HUDEP-2 (cell line): ENCODE results near the gene ADAMTS18.

Source experiments
- DNase-seq, 76 experiments: peaks; one replicate each; lab custom pipeline; 2025; ENCODE audit not compliant: unreplicated experiment in 76 of 76; lab: John Stamatoyannopoulos, UW

Gene ADAMTS18

GRCh38 chr16:77399066-77399465 lies 35.8 kb downstream of the ADAMTS18 start:
- DNase-seq, result no peak

DNA sequence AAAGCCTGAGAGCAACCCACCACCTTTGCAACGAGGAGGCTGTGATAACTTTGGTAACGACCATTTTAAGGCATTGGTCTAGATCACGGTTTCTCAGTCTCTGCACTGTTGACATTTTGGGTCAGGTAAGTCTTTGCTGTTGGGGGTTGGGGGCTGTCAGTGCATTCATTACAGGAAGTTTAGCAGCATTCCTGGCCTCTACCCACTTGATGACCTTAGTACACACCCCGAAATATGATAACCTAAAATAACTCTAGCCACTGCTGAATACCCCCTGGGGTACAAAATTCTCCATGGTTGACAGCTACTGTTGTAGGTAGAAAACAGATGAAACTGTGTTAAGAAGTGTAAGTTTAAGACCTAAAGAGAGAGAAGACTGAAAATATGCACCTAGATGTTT lies 36.3 kb downstream of the ADAMTS18 start:
- DNase-seq, result no peak

- no peak for DNase-seq
These were observed 38.4 kb downstream of the ADAMTS18 start for GRCh38 chr16:77396461-77396860.

DNA sequence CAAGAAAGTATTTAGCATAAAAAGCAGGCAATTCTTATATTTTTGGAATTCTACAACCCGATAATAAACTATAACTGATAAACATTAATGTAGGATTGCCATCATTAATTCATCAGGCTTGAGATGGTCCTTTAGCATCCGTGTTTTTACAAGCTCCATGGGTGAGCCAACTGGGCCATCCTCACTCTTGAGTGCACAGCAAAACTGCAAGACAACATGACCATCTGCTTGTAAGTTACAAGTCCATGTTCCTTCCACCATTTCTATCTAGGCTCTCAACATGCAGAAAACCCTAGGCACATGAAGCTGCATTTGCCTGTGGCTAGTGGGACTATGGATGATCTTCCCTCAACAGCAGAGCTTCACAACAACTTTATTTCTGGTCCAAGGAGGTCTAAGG lies 40.1 kb downstream of the ADAMTS18 start:
- no peak for DNase-seq

DNA sequence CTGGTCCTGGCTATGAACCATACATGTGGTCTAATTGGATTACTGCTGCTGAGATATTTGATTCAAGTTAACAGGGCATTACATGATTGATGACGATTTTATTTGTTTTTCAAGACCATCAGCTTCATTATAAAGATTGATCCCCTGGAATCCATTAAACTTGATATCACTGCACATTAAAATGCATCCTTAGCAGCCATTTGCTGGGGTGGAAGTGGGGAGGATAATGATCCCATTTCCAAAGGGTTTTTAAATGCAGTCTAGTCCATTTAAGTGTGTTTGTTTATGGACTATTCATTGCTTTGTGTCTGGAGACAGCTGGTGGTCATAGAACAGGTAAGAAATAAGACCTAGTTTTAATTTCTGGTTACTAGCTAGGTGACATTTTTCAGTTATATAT lies 40.9 kb downstream of the ADAMTS18 start:
- DNase-seq, result no peak

- no peak for DNase-seq
These were observed 47.0 kb downstream of the ADAMTS18 start for GRCh38 chr16:77387815-77388209.

GRCh38 chr16:77386831-77387814 lies 47.7 kb downstream of the ADAMTS18 start:
- peak in 10 of 76 experiments; percentile 0 to 34 (median 17) for DNase-seq

GRCh38 chr16:77385481-77385880 lies 49.4 kb downstream of the ADAMTS18 start:
- DNase-seq, result no peak

GRCh38 chr16:77383606-77384187 lies 51.1 kb downstream of the ADAMTS18 start:
- no peak for DNase-seq

- DNase-seq, result peak in 11 of 76 experiments; percentile 1 to 14 (median 6)
These were observed 58.5 kb downstream of the ADAMTS18 start for GRCh38 chr16:77376358-77376757.

GRCh38 chr16:77375396-77375795 lies 59.4 kb downstream of the ADAMTS18 start:
- DNase-seq, result no peak

GRCh38 chr16:77374384-77374783 lies 60.5 kb downstream of the ADAMTS18 start:
- DNase-seq, result no peak

GRCh38 chr16:77373726-77374125 lies 61.1 kb downstream of the ADAMTS18 start:
- DNase-seq, result no peak

DNA sequence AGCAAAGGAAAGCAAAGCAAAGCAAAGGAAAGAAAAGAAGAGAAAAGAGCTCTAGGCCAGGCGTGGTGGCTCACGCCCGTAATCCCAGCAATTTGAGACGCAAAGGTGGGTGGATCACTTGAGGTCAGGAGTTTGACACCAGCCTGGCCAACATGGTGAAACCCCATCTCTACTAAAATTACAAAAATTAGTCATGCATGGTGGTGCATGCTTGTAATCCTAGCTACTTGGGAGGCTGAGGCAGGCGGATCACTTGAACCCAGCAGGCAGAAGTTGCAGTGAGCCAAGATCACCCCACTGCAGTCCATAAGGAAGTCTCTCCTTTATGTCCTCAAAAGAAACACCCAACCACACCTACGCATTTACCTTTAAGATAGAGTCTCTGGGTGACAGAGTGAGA lies 70.1 kb downstream of the ADAMTS18 start:
- no peak for DNase-seq

GRCh38 chr16:77359065-77359502 lies 75.8 kb downstream of the ADAMTS18 start:
- DNase-seq, result no peak

DNA sequence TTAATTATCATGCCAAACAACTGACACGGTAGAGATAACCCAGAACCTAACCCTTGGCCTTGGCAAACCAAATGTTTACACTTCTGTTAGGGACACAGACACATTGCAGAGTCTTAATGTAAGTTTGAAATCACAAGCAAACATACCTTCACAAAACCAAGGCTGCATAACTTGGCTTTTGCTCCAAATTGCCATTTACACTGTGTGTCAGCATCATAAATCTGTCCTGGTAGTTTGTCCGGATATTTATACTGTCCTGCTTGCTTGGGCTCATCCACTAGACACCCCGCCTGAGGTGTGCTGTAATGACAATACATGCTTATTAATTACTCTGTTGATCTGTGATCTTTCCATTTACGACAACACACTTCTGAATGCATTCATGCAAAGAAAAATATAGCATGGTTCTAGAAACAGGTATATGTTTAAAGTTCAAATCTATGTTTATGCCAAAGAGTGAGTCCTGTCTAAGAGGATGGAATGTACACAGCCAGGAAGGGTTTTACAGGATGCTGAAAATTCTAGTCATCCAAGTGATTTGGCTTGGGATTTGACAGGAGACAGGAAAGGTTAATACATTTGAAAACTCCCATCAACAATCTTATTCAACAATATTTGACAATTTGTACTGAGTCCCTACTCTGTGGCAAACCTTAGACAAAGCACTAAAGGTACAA lies 81.1 kb downstream of the ADAMTS18 start:
- DNase-seq, result no peak

GRCh38 chr16:77344341-77344740 lies 90.5 kb downstream of the ADAMTS18 start:
- no peak for DNase-seq

GRCh38 chr16:77336637-77337036 lies 98.2 kb downstream of the ADAMTS18 start:
- DNase-seq, result no peak

GRCh38 chr16:77335652-77336234 lies 99.1 kb downstream of the ADAMTS18 start:
- no peak for DNase-seq

- no peak for DNase-seq
These were observed 102.0 kb downstream of the ADAMTS18 start for GRCh38 chr16:77332792-77333191.
